Psoas muscle (tissue), 8 donors: Measurements from ENCODE around the gene KCNH2. TPM values are rescaled to one million over a fixed set of nuclear protein-coding genes. Genes with fewer than 3 reads are reported as not detected.

Source experiments
- ATAC-seq, 4 donors: fragments of 200-7000 bp; cut with Tn5 transposase; one replicate each; pipeline ENCODE4 v1.9.1; 2020; ENCODE audit warnings: moderate library complexity in 3 of 4, mild to moderate bottlenecking in 2 of 4
- DNase-seq, 2 donors: peaks; one replicate each; pipeline ENCODE4 v3.0.0-alpha.2; 2020
- H3K27ac ChIP-seq: fragments of 200-600 bp; one replicate; pipeline ENCODE4 v1.8.0; 2022
- H3K27me3 ChIP-seq, 3 donors: fragments of 200-600 bp in 1 of 3; one replicate each; pipeline versions ENCODE4 v1.6.1 to v1.8.0; 2013 to 2022; ENCODE audit warnings: low read length in 2 of 3, mild to moderate bottlenecking in 2 of 3, moderate library complexity in 1 of 3; ENCODE audit not compliant: insufficient read depth in 3 of 3
- H3K36me3 ChIP-seq, 2 donors: fragments of 200-600 bp in 1 of 2; one replicate each; pipeline versions ENCODE4 v1.6.1 to v1.8.0; 2013 to 2022; ENCODE audit warnings: low read depth in 1 of 2, mild to moderate bottlenecking in 1 of 2, moderate library complexity in 1 of 2; ENCODE audit not compliant: insufficient read depth in 1 of 2
- H3K4me1 ChIP-seq: fragments of 200-600 bp; one replicate; pipeline ENCODE4 v1.8.0; 2022
- H3K4me3 ChIP-seq: fragments of 200-600 bp; one replicate; pipeline ENCODE4 v1.8.0; 2022; ENCODE audit warnings: mild to moderate bottlenecking
- H3K9me3 ChIP-seq: fragments of 200-600 bp; one replicate; pipeline ENCODE4 v1.8.0; 2022
- WGBS, 3 donors: extraction: QIAGEN DNeasy Blood & Tissue Kit; methylation state at CpG; one replicate each; pipeline versions ENCODE4 v1.1.6 to v1.1.7; 2013; 5-methylcytosine and 5-hydroxymethylcytosine counted together
- intact Hi-C, 2 donors: fragments of 100-400 bp; cut with DNase I; formaldehyde crosslinking; loops; one replicate each; pipeline versions ENCODE4 v1.11.0 to v1.14.2; 2022
- polyA plus RNA-seq, 3 donors: library from polyadenylated mRNA; stranded (reverse); fragments of 200-250 nt; gene quantifications; one replicate each; pipeline ENCODE4 v1.2.3, GENCODE V29; 2013
- total RNA-seq, 4 donors: library from RNA; stranded (reverse); fragmentation: NEBNext Ultra II Directional in 2 of 4; extraction: Animal tissue kit (Norgen Biotek cat#: 25700) in 2 of 4; gene quantifications; one replicate each; pipeline versions ENCODE4 v1.2.1 to v1.2.4, GENCODE V29; 2021 to 2023
- TF ChIP-seq, protein P1 (sequence below): fragments of 200-600 bp; IDR thresholded peaks from one replicate; pipeline ENCODE4 v1.8.0; 2022; ENCODE audit warnings: antibody characterized with exemption
- donor health status: healthy with polysubstance abuse.
- donor health status: DM: no; HTN: no; CAD: no; lungs with moderate emphysema.
- donor health status: Bipolar disorder and iron deficiency.
- donor health status: healthy.
- donor health status: DM: yes; HTN: yes; CAD: no.
- donor health status: DM: no; HTN: no; CAD: no.
- donor health status: DM: no; HTN: no; CAD: no.
- donor health status: DM: yes; HTN: yes; CAD: no.

KCNH2 gene
- total and polyA plus RNA-seq, 7 donors, result 0.18 to 0.48 (median 0.22) TPM

DNA sequence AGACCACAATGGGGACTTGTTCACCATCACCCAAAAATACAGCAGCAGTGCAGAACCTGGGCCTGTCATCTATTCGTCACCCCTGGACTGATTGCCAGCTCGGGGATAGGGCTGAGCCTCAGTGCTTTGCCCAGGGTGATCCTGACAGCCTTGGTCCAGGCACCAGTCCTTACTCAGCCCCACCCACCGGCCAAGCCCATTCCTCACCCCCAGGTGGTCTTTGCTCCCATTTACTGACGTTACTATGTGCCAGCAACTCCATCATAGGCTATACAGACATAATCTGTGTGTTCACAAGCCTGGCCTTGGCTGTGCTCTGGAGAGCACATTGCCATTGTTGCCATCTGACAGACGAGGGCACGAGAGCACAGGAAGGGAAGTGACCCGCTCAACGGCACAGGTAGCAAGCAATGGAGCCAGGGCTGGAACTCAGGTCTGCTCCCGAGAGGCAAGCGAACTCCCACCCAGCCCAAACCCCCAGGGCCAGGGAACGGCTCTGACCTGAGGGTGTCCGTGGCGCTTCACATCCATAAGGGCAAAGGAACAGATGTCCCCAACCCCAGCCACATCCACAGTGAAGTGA is 39.3 kb upstream of the KCNH2 start:
- H3K4me3 ChIP-seq, result no peak overlapping the region
- H3K27ac ChIP-seq, result no peak overlapping the region
- intact Hi-C loops, result no loop called here
- TF ChIP-seq, protein P1, sequence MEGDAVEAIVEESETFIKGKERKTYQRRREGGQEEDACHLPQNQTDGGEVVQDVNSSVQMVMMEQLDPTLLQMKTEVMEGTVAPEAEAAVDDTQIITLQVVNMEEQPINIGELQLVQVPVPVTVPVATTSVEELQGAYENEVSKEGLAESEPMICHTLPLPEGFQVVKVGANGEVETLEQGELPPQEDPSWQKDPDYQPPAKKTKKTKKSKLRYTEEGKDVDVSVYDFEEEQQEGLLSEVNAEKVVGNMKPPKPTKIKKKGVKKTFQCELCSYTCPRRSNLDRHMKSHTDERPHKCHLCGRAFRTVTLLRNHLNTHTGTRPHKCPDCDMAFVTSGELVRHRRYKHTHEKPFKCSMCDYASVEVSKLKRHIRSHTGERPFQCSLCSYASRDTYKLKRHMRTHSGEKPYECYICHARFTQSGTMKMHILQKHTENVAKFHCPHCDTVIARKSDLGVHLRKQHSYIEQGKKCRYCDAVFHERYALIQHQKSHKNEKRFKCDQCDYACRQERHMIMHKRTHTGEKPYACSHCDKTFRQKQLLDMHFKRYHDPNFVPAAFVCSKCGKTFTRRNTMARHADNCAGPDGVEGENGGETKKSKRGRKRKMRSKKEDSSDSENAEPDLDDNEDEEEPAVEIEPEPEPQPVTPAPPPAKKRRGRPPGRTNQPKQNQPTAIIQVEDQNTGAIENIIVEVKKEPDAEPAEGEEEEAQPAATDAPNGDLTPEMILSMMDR, result no peak
- H3K27me3 ChIP-seq, result peaks cover 0 to 71% (median 10%) of the 10 kb centered on the region in 3 donors
- ATAC-seq, result no peak
- H3K4me1 ChIP-seq, result peaks cover 8% of the 10 kb centered on the region
- 40 to 49% (median 46%) methylated on average over 13 of the region's 13 CpGs for WGBS, 3 donors
- no peaks in the 10 kb centered on the region for H3K9me3 ChIP-seq
- H3K36me3 ChIP-seq, result no peaks in the 10 kb centered on the region
- no peak for DNase-seq

DNA sequence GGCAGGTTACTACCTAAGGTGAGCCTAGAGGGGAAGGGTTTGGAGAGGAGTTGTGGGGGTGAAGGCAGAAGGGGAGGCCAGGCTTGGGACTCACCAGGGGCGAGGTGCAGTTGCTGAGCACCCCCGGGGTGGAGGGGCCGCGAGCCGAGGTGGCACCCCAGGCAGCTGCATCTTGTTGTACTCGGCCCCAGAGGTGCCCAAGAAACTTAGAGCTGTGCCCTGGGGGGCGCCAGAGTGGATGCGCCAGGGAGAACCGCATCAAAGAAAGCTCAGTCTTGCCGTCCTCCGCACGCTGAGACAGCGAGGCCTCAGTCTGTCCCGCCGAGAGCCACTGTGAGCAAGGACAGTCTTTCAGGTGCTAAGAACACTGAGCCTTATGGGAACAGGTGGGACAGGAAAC is 38.8 kb upstream of the KCNH2 start:
- DNase-seq (no peak), ATAC-seq (no peak)
- WGBS, 3 donors, result 84 to 88% (median 85%) methylated on average over 14 to 15 of the region's 15 CpGs
- TF ChIP-seq, protein P1, result no peak
- Histone ChIP-seq H3K27ac (no peak overlapping the region), H3K4me3 (no peak overlapping the region), H3K4me1 (peaks cover 8% of the 10 kb centered on the region), H3K36me3 (no peaks in the 10 kb centered on the region), H3K27me3 (peaks cover 0 to 76% (median 13%) of the 10 kb centered on the region in 3 donors), H3K9me3 (no peaks in the 10 kb centered on the region)
- intact Hi-C loops, result no loop called here

DNA sequence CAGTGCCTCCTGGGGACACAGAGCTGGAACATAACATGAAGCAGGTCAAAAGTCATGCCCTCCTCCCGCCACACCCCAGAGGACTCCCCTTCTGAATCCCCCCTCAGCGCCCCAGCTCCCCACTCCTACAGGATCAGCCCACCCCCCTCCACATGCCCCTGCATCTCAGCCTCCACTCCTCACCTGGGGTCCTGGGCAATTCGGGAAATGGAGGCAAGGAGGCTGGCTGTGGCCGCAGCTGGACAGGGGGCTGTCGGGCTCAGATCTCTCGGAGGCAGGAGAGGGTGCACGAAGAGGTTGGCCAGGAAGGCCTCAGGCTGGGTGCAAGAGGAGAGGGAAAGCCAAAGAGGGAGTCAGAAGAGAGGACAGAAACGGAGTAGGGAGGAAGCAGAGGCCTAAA is 38.4 kb upstream of the KCNH2 start:
- ATAC-seq (no peak), DNase-seq (no peak)
- Histone ChIP-seq H3K27ac (no peak overlapping the region), H3K4me3 (no peak overlapping the region), H3K9me3 (no peaks in the 10 kb centered on the region), H3K27me3 (peaks cover 0 to 78% (median 15%) of the 10 kb centered on the region in 3 donors), H3K36me3 (no peaks in the 10 kb centered on the region), H3K4me1 (peaks cover 8% of the 10 kb centered on the region)
- 83 to 89% (median 85%) methylated on average over 8 of the region's 8 CpGs for WGBS, 3 donors
- intact Hi-C loops, result no loop called here
- TF ChIP-seq, protein P1, result no peak

DNA sequence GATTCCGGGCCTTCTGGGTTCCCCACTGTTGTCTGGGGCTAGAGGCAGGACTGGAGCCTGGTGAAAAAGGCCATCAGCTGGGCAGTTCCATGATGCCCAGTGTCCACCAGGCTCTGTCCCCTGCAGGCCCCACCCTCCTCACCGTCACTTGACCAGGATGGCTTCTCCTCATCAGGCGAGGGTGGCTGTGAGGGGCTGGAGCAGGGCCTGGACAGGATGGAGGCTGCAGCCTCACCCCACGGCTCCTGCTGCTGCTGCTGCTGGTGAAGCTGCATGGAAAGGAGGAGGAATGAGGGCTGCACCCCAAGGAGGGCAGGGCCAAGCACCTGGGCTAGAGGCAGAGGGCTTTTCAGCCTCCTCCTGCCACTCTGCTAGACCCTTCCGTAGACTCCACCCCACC is 37.8 kb upstream of the KCNH2 start:
- no peaks in the 10 kb centered on the region for H3K9me3 ChIP-seq
- WGBS, 3 donors, result 72 to 84% (median 81%) methylated on average over 5 of the region's 5 CpGs
- ATAC-seq (no peak), DNase-seq (no peak)
- no peaks in the 10 kb centered on the region for H3K36me3 ChIP-seq
- TF ChIP-seq, protein P1, result no peak
- intact Hi-C loops, result no loop called here
- peaks cover 0 to 78% (median 15%) of the 10 kb centered on the region in 3 donors for H3K27me3 ChIP-seq
- H3K4me3 ChIP-seq, result no peak overlapping the region
- H3K4me1 ChIP-seq, result peaks cover 8% of the 10 kb centered on the region
- H3K27ac ChIP-seq, result no peak overlapping the region

DNA sequence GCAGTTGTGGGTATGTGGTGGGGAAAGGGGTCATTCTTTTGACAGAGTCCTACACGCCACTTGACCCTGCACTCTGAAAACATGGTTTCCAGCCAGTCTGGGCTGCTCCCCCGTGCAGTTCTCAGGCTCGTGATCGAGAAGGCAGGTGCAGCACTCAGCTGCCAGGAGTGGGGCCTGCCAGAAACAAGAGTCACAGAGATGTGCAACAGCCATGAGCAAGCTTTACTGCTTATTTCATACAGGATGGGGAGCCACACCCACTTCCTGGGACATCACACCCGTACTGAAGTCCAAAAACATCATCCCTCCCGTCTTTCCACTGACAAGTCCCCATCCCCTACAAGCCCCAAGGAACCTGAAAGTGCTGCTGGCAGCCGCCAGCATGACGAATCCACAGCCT is 36.8 kb upstream of the KCNH2 start:
- no peak for DNase-seq

More for the DNA sequence above, 36.8 kb upstream of the KCNH2 start:
- TF ChIP-seq, protein P1, result no peak
- peaks cover 8% of the 10 kb centered on the region for H3K4me1 ChIP-seq
- H3K27me3 ChIP-seq, result peaks cover 0 to 83% (median 17%) of the 10 kb centered on the region in 3 donors
- no peak overlapping the region for H3K27ac ChIP-seq
- H3K4me3 ChIP-seq, result no peak overlapping the region
- no peaks in the 10 kb centered on the region for H3K9me3 ChIP-seq
- H3K36me3 ChIP-seq, result no peaks in the 10 kb centered on the region
- ATAC-seq, result peak; percentile 37 to 58 (median 40)
- intact Hi-C loops, result loop anchor here in 1 of 2 donors (5.0 kb wide), 1 partner anchor 97 kb away; no protein-coding TSS in a partner anchor
- 32 to 36% (median 34%) methylated on average over 8 of the region's 8 CpGs for WGBS, 3 donors
